ENCODE measurements around the gene DOCK1.

GRCh38 chr10:127014671-127015070 is 109.4 kb downstream of the DOCK1 start:
- TF ChIP-seq, protein P1, sequence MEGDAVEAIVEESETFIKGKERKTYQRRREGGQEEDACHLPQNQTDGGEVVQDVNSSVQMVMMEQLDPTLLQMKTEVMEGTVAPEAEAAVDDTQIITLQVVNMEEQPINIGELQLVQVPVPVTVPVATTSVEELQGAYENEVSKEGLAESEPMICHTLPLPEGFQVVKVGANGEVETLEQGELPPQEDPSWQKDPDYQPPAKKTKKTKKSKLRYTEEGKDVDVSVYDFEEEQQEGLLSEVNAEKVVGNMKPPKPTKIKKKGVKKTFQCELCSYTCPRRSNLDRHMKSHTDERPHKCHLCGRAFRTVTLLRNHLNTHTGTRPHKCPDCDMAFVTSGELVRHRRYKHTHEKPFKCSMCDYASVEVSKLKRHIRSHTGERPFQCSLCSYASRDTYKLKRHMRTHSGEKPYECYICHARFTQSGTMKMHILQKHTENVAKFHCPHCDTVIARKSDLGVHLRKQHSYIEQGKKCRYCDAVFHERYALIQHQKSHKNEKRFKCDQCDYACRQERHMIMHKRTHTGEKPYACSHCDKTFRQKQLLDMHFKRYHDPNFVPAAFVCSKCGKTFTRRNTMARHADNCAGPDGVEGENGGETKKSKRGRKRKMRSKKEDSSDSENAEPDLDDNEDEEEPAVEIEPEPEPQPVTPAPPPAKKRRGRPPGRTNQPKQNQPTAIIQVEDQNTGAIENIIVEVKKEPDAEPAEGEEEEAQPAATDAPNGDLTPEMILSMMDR (IDR thresholded peaks at IDR 0.05) = no peak
- TF ChIP-seq POLR2A (IDR thresholded peaks at IDR 0.05) = no peak
